Hematopoietic multipotent progenitor cell treated with erythropoietin and hydrocortisone succinate and interleukin-3 and kit ligand, for 8 days (in vitro differentiated cells): ENCODE data around the gene INSR.

Experiments
- DNase-seq: peaks from one replicate; pipeline ENCODE4 v3.0.0-alpha.2; 2015

Gene INSR

DNA sequence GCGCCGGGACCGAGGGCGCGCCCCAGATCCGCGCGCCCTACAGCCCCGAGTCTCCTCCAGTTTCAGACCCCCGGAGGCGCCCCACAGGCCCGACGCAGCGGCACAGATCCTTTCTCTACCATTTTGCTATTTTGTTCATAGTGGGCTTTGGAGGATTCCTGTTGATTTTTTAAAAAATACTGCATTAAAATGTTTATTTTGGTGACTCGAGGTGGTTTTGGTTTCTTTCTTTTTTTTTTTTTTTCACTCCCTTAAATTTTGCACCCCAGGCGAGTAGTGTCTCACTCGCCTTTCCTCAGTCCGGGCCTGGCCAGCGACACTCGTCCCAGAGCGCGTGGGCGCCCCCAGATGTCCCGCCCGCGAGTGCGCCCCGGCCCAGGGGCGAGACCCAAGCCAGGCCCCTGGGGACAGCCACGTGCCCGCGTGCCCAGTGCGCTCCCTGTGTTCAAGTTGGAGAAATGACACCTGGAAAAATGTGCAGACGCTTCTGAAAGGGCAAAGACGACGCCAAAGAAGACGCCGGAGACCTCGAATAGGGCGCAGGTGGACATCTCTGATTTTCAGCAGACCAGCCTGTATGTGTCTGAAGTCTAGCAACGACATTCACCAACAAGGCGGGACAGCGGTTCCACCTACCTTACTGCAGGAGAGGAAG, 471 bp upstream of the INSR start:
- peak; percentile 79 for DNase-seq

DNA sequence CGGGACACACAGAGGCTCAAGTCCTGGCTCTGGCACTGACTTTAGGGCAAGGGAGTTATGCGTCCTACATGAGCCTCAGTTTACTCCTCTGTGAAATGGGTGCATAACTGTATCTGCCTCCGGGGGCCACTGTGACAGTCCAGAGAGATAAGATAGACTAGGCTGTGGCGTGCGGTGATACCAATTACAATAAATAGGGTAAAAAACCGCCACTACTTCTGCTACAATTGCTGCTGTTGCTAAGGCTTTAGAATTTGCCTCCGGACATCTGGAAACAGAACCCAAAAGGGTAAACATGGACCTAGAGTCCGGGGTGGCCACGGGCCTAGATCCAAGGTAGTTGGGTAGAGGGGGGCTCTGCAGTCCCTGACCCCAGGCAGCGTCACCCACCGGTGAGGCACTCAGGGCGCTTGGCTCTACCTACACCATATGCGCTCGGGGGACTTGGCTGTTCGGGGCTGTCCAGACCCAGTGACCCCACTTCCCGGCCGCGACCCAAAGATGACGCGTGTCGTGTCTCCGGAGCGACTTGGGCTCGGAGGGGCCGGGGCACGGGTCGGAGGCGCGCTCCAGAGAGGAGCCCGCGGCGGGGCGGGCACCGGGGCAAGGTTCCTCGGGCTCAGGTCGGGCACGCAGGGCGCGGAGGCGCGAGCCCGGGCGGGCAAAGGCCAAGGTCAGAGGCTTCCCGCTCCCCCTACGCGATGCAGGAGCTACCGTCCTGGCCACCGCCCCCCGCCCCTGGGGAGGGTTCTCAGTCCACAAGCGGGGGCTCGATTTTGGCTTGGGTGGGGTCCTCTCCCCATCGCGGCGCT, 1.1 kb downstream of the INSR start:
- peak; percentile 35 for DNase-seq

DNA sequence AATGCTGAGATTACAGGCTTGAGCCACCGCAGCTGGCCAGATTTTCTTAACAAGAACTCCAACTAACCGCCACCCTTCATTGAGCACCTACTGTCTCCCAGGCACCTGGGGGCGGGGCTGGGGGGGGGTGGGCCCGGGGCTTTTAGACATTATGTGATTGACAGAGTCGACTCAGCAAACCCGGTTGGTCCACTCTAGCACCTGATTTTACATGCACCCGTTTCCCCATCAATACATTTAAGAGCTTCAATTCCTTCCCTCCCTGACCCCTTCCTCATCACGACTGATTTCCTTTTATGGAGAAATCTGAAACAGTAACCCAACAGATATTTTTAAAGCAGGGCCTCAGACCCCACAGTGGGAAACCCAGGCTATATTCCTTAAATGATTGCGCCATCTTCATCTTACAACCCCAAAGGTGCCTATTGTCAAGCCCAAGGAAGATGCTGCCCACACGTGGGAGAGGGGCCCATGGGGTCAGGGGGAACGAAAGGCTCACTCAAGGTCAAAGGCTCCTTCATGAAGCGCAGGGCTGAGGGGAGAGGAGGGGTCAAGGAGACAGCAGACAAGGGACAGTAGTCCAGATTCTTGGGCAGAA, 1.8 kb downstream of the INSR start:
- DNase-seq, result no peak

DNA sequence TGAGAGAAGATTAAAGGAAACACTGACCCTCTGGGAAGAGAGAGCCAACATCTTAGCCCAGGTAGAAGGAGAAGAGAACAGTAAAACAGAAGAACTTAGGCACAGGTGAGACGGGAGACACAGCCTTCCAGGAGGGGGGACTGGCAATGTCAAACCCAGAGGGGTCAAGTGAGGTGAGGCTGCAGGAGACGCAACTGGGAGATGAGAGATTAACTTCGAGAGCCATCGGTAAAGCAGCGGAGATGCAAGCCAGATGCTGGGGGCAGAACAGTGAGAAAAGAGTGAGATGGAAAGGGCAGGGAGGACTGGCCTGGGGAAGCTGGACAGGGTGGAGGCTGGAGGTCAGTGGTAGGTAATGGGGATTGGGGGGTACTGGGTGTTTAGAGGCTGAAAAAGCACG, 5.2 kb downstream of the INSR start:
- DNase-seq, result no peak

DNA sequence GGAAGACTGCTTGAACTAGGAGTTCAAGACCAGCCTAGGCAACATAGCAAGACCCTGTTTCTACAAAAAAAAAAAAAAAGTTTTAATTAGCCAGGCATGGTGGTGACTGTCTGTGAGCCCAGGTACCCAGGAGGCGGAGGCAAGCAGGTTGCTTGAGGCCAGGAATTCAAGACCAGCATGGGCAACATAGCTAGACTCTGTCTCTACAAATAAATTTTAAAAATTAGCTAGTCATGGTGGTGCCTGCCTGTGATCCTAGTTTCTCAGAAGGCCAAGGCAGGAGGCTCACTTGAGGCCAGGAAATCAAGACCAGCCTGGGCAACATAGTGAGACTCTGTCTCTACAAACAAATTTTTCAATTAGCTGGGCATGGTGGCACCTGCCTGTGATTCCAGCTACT, 6.1 kb downstream of the INSR start:
- no peak for DNase-seq

DNA sequence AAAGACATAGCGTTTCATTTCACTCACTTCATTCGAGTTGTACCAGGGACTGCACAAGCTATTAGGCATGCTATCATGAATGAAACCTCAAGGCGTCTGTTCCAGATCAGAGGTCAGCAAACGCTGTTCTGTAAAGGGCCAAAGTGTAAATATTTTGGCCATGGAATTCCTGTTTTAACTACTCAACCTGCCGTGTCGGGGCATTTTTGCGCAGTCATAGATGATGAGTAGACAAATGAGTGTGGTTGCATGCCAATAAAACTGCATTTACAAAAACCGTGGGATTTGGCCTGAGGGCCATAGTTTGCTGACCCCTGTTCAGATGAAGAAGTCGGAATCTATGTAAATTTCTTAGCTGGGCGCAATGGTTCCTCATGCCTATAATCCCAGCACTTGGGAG, 6.5 kb downstream of the INSR start:
- no peak for DNase-seq

DNA sequence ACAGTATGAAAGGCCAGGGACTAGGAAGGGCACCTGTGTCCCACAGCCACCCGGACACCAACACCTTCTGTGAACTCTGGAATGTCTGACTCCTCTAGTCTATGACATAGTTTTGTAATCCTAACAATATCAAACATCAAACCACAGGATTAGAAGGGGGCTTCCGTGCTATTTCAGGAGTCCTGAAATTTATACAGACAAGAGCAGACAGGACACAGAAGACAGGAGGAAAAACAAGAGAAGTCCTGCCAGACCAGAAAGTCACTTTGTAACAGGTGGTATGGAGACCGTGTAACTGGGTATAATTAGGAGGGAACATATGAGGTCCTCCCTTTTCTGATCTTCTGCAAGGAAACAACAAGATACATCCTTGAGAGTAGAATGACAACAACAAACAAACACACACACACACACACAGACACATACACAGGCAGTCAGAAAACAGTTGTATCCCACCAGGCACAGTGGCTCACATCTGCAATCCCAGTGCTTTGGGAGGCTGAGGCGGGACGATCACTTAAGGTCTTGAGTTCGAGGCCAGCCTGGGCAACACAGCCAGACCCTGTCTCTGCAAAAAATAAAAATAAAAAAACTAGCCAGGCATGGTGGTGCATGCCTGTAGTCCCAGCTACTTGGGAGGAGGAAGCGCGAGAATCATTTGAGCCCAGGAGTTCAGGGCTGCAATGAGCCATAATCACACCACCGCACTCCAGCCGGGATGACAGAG, 13.1 kb downstream of the INSR start:
- DNase-seq, result no peak

DNA sequence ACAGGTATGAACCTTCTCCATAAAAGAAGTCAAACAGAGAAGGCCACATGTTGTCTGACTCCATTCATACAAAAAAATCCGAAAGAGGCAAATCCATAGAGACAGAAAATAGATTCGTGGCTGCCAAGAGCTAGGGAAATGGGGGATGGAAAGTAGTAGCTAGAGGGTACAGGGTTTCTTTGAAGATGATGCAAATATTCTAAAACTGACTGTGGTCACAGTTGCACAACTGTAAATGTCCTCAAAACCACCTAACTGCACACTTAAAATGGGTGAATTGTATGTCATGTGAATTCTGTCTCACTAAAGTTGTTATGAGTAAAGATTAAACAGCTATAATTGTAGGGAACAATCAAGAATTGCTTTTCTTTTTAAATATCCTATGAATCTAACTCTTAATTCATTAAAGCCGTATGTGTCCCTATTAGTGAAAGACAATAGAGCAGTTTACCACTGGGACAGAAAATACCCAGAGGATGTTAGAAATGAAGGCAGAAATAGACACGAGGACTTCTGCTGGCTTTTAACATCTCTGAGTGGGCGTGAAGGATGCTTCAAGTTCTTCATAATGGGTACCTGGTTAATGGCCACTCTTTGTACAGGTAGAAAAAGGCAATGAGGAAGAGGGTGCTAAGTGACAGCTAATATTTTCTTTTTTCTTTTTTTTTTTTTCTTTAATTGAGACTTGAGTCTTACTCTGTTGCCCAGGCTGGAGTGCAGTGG, 21.2 kb downstream of the INSR start:
- no peak for DNase-seq

DNA sequence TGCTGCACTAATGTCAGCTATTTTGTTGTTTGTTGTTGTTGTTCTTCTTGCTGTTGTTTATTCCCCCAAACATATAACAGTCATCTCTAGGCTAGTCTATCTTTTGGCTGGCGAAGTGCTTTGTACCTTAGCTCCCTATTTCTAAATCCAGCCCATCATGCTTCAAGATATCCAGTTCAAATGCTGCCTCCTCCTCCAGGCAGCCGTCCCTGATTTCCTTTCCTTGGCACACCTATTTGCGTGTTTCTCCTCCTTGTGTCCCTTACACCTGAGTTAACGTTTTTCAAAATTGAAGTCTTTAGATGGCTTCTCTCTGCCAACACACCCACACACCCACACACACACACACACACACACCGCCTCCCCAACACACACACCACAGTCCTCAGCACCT, 25.5 kb downstream of the INSR start:
- DNase-seq, result no peak

DNA sequence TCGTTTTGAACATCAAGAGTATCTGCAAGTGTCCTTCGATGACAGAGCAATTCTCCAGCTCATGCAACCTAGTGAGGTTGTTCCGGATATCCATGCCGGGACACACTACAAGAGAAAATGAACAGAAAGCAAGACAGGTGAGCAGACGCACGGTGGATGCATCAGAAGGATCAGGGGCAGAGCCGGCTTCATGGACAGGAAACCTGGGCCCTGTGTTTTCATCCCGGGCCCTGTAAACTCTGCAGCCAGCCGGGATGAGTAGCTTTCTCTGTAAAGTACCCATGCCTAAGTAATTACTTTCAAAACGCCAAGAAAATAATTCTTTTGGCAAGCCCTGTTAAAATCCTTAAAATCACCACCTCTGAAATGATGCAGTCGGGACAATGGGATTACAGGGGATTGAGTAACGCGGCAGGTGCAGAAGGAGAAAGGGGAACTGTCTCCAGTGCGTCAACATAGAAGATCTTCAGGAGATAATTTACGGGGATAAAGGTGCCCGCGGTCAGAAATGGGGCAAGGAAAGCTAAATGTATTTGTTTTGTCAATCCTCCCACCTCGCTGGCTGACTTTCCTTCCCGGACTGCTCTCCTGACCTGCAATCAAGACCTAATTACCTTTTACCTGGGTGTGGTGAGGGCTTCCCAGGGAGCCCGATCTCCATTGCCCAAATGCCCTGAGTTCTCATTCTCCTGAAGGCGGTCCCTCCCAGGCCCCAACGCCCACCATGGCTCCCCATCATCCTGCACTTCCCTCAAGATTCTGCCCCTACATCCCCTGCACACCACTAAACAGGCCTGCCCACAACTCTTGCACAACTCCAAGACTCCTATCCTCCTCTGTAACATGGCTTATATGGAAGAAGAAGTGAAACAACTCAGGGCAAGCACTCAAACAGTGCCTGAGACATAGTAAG, 26.2 kb downstream of the INSR start:
- DNase-seq, result no peak

DNA sequence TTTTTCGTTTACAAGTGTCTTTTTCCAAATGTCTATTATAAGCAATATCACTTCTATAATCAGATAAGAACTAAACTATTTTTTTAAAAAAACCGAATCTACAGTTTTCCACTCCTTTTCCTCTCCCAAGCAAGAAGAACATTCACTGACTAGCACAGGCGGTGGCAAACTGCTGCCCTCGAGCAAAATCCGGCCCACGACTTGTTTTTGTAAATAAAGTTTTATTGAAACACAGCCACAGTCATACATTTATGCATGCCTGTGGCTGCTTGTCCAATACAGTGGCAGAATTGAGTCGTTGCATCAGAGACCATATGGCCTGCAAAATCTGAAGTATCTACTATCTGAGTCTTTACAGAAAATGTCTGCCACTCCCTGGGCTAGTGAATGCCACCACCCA, 27.4 kb downstream of the INSR start:
- no peak for DNase-seq

DNA sequence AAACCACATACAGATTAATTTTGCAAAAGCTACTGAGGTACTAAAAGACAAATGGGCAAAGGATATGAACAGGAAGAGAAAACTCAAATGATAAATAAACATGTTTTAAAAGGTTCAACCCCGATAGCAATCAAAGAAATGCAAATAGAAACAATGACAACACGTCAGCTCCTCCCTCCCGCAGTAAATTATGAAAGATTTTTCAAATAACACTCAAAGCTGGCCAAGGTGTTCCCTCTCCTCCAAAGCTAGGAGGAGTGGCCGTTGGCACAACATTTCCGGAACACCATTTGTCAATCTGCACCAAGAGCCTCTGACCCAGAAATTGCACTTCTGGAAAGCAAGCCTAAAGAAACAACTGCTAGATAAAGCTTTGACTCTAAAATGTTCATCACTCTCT, 28.3 kb downstream of the INSR start:
- DNase-seq, result no peak

DNA sequence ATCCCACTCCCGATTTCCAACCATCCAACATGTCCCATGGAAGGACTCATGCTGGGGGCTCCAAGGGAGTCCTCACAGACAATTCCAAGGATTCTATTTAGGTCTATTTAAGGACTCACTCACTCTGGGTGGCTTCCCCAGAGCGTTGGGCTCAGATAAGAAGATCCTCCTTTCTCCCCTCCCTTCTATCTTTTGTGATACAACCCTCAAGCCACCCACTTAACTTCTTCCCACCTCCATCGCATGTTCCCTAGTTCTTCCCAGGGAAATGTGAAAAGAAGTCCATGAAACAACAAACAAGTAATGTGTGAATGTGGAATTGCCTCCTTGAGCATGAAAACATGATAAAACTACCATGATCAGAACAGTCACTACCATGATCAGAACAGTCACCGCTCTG, 29.4 kb downstream of the INSR start:
- no peak for DNase-seq

DNA sequence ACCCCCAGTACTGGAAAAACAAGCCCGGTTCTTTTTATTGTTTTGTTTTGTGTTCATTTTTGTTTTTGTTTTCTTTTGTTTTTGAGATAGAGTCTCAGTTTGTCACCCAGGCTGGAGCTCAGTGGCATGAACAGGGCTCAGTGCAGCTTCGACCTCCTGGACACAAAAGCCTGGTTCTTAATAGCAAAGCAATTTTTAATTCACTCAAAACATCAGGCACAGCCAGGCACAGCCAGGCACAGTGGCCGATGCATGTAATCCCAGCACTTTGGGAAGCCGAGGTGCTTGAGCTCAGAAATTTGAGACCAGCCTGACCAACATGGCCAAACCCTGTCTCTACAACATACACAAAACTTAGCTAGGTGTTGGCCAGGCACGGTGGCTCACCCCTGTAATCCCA, 30.7 kb downstream of the INSR start:
- no peak for DNase-seq

DNA sequence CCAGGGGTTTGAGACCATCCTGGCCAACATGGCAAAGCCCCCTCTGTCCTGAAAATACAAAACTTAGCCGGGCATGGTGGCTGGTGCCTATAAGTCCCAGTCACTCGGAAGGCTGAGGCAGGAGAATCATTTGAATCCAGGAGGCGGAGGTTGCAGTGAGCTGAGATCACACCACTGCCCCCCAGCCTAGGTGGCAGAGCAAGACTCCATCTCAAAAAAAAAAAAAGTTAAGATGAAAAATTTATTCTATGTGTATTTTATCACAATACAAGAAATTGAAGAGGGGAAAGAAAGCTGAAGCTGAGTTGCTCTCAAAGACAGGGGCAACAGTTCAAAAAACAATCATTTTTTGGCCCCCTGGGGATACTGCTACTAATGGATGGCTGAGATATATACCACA, 31.1 kb downstream of the INSR start:
- DNase-seq, result no peak

DNA sequence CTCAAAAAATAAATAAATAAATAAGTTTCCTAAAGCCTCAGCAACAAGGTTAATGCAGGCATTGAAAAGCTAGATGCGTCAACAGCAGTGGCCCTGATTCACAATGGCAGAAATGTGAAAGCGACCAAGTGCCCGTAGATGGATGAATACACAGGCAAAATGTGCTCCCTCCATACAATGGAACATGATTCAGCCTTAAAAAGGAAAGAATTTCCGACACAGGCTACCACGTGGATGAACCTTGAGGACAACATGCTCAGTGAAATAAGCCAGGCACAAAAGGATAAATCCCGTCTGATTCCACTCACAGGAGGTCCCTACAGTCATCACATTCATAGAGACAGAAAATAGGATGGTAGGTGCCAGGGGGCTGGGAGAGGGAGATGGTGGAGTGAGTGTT, 31.7 kb downstream of the INSR start:
- no peak for DNase-seq

DNA sequence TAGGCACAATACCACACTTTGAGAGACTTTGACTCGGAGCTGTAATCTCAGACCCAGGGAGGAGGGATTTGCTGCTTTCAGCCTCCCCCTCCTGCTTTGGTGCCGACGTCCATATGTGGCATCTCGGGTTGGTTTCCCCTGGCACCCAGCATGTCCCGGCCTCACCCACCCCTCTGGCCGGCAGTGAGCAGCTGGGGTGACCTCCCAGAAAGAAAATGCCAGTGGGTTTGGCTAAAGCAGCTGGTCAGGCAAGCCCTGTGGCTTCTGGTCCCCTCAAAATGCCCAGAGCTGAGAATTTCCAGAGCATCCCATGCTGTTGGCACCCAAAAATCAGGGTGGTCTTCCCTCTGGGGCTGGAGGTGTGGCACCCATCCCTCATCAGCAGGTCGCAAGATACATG, 34.1 kb downstream of the INSR start:
- no peak for DNase-seq

DNA sequence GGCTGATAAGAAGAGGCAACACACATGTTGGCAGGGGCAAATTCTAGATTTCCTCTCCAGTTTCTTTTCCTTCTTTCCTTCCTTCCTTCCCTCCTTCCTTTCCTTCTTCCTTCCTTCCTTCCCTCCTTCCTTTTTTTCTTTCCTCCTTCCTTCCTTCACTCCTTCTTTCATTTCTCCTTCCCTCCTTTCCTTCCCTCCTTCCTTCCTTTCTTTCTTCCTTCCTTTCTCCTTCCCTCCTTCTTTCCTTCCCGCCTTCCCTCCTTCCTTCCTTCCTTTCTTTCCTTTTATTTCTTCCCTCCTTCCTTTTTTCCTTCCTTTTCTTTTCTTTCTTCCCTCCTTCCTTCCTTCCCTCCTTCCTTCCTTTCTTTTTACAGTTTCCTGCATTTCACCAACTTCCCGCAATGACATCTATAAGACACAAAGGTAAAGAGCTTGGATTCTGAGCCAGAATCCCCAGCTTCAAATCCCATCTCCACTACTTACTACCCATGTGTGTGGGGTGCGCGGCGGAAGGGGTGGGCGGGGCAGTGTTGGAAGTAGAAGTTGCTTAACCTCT, 35.3 kb downstream of the INSR start:
- no peak for DNase-seq

DNA sequence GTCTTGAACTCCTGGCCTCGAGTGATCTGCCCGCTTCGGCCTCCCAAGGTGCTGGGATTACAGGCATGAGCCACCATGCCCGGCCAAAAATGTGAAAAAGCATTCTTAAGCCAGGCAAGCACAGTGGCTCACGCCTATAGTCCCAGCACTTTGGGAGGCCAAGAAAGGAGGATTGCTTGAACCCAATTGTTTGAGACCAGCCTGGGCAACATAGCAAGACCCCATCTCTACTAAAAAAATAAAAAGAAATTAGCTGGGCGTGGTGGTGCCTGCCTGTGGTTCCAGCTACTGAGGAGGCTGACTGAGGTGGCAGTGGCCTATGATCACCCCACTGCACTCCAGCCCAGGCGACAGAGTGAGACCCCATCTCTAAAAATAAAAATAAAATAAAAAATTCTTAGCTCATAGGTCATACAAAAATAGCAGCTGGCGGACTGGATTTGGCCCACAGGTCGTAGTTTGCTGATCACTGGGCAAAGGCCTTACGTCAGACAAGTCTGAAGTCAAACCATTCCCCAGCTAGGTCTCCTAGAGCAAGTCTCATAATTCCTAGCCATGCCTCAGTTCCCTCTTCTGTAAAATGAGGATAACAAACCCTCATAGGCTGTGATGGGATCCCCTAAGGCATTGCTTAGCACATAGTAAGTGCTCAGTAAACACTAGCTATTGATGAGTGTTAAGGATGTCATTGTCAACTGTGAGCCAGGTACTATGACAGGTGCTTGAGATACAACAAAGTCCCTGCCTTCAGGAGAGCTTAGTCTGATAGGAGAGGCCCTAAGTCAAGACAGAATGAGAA, 36.0 kb downstream of the INSR start:
- DNase-seq, result peak; percentile 33

DNA sequence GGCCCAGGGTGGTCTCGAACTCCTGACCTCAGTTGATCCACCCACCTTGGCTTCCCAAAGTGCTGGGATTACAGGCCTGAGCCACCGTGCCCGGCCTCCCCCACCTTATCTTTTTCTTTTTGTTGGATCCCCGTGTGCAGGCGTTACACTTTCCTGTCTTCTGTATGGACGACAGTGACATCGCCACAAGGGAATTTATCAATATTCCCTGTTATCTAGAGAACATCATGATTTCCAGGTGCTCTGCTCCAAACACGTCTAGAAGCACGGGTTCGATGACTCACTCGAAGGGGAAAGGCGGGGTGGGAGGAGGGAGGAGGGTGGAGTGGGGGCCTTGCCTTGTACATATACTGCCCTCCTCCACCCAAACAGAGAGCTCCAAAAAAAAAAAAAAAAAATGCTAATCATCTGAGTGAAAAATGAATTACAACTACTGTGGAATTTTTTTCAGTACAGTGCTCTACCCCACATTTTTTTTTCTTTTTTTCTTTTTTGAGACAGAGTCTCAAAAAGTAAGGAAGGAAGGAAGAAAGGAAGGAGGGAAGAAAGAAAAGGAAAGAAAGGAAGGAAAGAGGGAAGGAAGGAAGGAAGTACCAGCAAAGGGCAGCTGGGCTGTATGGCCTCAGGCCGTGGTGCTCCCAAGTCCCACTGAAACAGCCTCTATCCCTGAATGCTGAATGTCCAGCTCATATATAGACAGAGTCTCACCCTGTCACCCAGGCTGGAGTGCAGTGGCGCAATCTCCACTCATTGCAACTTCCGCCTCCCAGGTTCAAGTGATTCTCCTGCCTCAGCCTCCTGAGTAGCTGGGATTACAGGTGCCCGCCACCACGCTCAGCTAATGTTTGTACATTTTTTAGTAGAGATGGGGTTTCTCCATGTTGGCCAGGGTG, 36.8 kb downstream of the INSR start:
- DNase-seq, result peak; percentile 35
